HUES64 (cell line): ENCODE measurements around the gene ZNF786.

Experiments used
- H3K27ac ChIP-seq: 2 replicates; pipeline ENCODE4 v1.7.0; 2013; ENCODE audit warnings: low read depth, low read length, inconsistent platforms
- H3K27me3 ChIP-seq: 2 replicates; pipeline ENCODE4 v1.6.1; 2013; ENCODE audit warnings: mild to moderate bottlenecking, low read length; ENCODE audit not compliant: insufficient read depth
- H3K36me3 ChIP-seq: 2 replicates; pipeline ENCODE4 v1.6.1; 2013; ENCODE audit warnings: mild to moderate bottlenecking, low read length; ENCODE audit not compliant: insufficient read depth
- H3K4me1 ChIP-seq: 2 replicates; pipeline ENCODE4 v1.6.1; 2013; ENCODE audit warnings: mild to moderate bottlenecking, low read length, moderate library complexity; ENCODE audit not compliant: insufficient read depth
- H3K4me3 ChIP-seq: 2 replicates; pipeline ENCODE4 v1.5.1; 2013; ENCODE audit warnings: mild to moderate bottlenecking, low read length, moderate library complexity
- H3K9ac ChIP-seq: 2 replicates; pipeline ENCODE4 v1.6.1; 2013; ENCODE audit warnings: mild to moderate bottlenecking, low read depth, low read length
- H3K9me3 ChIP-seq: 2 replicates; pipeline ENCODE4 v1.6.1; 2013; ENCODE audit warnings: low read depth, low read length; ENCODE audit not compliant: insufficient read depth
- WGBS: fragments of 150-250, 120-280 bp; methylation state at CpG from one replicate; pipeline ENCODE4 v1.1.7; 2013; ENCODE audit warnings: missing lambda C conversion rate; 5-methylcytosine and 5-hydroxymethylcytosine counted together

Gene ZNF786

DNA sequence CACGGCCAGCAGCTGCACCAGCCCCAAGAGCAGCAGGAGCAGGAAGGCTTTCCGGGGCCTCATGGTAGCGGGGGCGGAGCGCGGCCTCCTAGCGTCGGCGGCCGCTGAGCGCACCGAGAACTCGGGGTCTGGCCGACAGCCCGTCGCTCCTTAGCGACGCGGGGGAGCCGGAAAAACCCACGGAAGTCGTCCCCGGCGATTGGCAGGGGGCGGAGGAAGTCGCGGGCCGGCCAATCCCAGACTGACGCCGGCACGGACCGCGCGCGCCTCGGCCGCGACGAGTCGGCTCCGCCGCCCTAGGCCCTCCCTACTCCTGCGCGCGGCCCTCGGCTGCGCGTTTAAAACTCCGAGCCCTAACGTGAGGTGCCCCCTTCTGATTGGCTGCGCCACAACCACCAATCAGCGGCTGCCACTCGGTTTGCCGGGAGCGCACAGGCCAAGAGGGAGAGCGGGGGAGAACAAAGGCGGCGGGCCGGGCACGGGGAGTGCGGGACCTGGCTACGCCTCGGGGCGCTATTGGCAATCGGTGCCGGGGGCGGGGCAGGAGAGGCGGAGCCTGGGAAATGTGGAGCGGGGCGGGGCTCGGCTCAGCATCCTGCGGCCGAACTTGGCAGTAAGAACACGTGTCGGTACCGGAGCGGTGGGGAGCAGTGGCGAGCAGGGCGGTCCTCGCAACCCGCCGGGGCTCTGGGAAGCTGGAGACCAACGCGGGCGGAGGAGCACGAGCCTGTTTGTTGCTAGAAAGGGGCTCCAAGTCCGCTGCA lies 62.0 kb downstream of the ZNF786 start, which contains the start of gene PDIA4:
TSS of gene PDIA4 (minus strand) at position 160 of the 764 bp plus-strand sequence. CDS start at position 63, 97 bp downstream.
- Histone ChIP-seq H3K27ac (peak within 1 kb of the TSS; percentile 98), H3K27me3 (0 out of 2 replicates have a peak, but pooled peaks cover 3% of the 10 kb centered on the region), H3K4me1 (peaks cover 26% of the 10 kb centered on the region), H3K4me3 (peak within 1 kb of the TSS; percentile 90), H3K9me3 (no peaks in the 10 kb centered on the region), H3K36me3 (peaks cover 12% of the 10 kb centered on the region; the same call in 1 of the 2 replicates), H3K9ac (peak within 1 kb of the TSS; percentile 95)
- under 1% methylated on average over 87 of the region's 87 CpGs for WGBS

DNA sequence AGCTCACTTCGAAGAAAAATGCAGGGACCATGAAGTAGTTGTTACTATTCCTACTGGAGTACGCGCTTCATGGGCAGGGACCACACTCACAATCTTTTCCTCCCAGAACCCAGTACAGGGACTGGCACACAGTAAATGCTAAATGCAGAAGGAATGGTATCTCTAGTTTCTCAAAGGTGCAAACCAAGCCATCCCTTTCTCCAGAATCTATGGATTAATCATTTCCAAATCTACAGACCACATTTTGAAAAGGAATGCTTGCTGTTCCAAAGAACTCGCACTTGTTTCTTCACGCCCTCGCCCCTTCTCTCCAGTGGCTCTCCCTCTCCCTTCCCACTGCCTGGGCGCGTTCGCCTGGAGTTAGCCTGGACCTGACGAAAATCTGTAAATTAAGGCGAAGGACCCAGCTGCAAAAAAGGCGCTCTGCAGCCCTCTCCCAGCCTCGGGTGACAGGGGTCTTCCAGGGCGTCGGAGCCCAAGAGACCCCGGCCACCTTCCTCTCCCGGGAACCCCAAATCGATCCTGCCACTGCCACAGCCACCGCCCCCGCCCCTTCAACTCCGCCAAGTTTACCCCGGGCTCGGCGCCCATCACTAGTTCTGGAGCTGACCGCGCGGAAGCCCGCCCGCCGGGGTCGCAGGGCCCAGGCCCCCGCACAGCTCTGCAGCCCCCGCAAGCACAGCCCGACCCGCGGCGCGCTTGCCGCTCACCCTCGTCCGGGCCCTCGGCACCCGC lies 62.7 kb downstream of the ZNF786 start:
- Histone ChIP-seq H3K9ac (peak overlapping the region; percentile 95), H3K36me3 (peaks cover 17% of the 10 kb centered on the region; the same call in 1 of the 2 replicates), H3K27ac (peak overlapping the region; percentile 98), H3K4me1 (peaks cover 34% of the 10 kb centered on the region), H3K4me3 (peak overlapping the region; percentile 90), H3K9me3 (no peaks in the 10 kb centered on the region), H3K27me3 (0 out of 2 replicates have a peak, but pooled peaks cover 3% of the 10 kb centered on the region)
- WGBS = under 1% methylated on average over 43 of the region's 43 CpGs

DNA sequence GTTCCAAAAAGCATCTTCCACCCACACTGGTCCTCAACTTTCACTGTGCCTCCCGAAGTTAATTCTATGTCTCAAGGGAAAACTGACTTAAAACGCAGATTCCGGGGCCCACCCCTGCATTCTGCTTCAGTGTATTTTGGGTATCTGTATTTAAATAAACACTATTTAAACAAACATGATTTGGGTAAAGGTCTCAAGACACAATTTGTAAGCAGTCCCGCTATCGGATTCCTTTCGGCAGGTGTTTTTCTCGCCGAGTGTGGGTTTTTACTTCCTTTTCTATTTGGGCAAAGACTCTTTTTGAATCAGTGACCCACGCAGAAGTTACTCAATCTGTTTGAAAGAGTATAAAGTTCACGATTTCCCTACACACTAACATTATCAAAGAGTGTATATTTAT lies 63.5 kb downstream of the ZNF786 start:
- H3K9ac ChIP-seq = peak overlapping the region; percentile 95; the same call in 1 of the 2 replicates
- H3K9me3 ChIP-seq = no peaks in the 10 kb centered on the region
- H3K4me1 ChIP-seq = peaks cover 41% of the 10 kb centered on the region
- H3K27me3 ChIP-seq = 0 out of 2 replicates have a peak, but pooled peaks cover 3% of the 10 kb centered on the region
- H3K36me3 ChIP-seq = peaks cover 22% of the 10 kb centered on the region; the same call in 1 of the 2 replicates
- WGBS = 75% methylated on average over 7 of the region's 10 CpGs
- H3K27ac ChIP-seq = no peak overlapping the region
- H3K4me3 ChIP-seq = peak overlapping the region; percentile 90

DNA sequence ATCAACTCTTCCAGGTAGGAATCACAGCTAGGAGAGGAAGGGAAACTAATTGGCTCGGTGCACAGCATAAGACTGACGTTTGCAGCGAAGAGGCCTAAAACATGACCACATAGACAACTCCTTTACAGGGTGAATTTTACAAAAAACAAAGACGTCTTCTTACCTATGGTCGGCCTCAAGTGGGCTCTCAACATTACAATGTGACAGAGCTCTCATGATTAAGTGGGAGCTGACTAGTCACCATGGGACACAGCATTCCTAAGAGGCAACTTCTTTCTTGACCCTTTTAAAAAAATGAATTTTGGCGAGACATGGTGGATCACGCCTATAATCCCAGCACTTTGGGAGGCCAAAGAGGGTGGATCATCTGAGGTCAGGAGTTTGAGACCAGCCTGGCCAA lies 66.9 kb downstream of the ZNF786 start:
- Histone ChIP-seq H3K4me1 (peaks cover 40% of the 10 kb centered on the region), H3K9ac (peak overlapping the region; percentile 12), H3K27ac (peak overlapping the region; percentile 11; the same call in 1 of the 2 replicates), H3K36me3 (peaks cover 52% of the 10 kb centered on the region), H3K27me3 (no peaks in the 10 kb centered on the region), H3K4me3 (no peak overlapping the region), H3K9me3 (no peaks in the 10 kb centered on the region)
- 68% methylated on average over 7 of the region's 7 CpGs for WGBS

DNA sequence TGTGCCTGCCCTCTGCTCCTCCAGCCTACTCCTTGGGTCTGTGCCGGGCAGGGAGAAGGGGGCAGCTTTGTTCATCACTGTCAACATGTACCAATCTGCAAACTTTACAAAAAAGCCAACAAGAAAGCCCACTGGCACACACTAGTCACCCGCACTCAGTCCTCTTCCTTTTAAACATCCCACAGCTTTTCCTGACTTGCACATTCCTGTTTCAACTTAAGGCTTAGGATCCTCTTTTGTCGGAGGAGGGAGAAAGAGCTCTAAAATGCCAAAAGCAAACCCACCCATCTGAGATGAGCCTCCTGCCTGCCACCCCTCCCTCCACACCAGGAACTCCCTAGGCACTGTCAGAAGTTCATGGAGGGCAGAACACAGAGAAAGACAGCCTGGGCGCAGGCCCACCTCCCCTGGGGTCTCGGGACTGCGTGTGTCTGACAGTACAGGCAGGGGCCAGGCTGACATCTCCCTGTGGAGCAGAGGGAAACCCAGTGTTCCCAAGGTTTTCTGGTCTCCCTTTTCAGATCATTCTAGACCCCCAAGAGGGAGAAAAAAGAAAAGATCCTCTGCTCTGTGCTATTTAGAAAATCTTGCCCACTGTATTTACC lies 67.7 kb downstream of the ZNF786 start:
- Histone ChIP-seq H3K9ac (peak overlapping the region; percentile 24), H3K9me3 (no peaks in the 10 kb centered on the region), H3K36me3 (peaks cover 58% of the 10 kb centered on the region), H3K27ac (peak overlapping the region; percentile 11), H3K4me1 (peaks cover 40% of the 10 kb centered on the region), H3K27me3 (no peaks in the 10 kb centered on the region), H3K4me3 (no peak overlapping the region)
- WGBS = 86% methylated on average over 6 of the region's 6 CpGs

DNA sequence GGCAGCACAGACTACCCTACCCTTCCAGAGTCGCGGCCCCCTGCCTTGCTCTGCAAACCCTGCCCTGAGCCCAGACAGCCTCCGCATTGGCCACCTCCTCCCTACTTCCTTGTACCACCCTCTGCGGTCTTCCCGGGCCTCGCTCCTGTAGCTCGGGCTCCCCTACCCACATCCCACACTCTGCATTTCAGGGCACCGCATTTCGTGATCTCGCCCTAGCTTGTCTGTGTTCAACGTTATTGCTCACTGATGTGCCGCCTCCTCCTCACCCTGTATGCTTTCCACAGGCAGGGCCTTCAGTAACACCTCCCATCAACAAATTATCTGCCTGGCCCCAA lies 68.8 kb downstream of the ZNF786 start:
- Histone ChIP-seq H3K4me1 (peaks cover 32% of the 10 kb centered on the region), H3K4me3 (no peak overlapping the region), H3K9ac (no peak overlapping the region), H3K27ac (no peak overlapping the region), H3K36me3 (peaks cover 68% of the 10 kb centered on the region), H3K27me3 (no peaks in the 10 kb centered on the region), H3K9me3 (no peaks in the 10 kb centered on the region)
- WGBS = 91% methylated on average over 12 of the region's 12 CpGs

DNA sequence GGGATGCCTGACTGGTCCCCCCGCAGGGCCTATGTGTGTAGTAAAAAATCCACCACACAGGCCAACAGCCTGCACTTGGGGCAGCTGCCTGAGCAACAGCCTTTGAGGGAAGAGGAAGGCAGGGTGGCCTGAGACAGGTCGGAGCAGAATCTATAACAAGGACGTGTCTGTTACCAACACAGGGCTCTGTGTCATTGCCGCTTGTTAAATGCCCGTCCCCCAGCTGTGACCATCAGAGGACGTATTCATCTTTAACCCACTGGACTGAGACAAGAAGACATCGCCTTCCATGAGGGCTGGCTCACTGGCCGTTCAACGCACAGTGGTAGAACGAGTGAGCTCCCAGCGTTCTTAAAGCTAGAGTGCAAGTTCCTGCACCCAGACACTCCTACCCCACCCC lies 70.0 kb downstream of the ZNF786 start:
- peaks cover 74% of the 10 kb centered on the region for H3K36me3 ChIP-seq
- H3K9ac ChIP-seq = no peak overlapping the region
- H3K4me1 ChIP-seq = peaks cover 31% of the 10 kb centered on the region
- no peak overlapping the region for H3K4me3 ChIP-seq
- no peaks in the 10 kb centered on the region for H3K27me3 ChIP-seq
- no peaks in the 10 kb centered on the region for H3K9me3 ChIP-seq
- WGBS = 94% methylated on average over 11 of the region's 11 CpGs
- H3K27ac ChIP-seq = no peak overlapping the region
